Measurements from ENCODE around the gene CCNL2. TPM values are rescaled to one million over a fixed set of nuclear protein-coding genes. Genes with fewer than 3 reads are reported as not detected.
A peak's percentile ranks its signal among the peaks of the same experiment; 100 is the strongest.

The CCNL2 gene
- total and polyA plus RNA-seq, 2 of the 13 experiments (the other 11 are each of a cell fraction or from before 2014, with no cell fraction given), result 105 to 340 TPM

DNA sequence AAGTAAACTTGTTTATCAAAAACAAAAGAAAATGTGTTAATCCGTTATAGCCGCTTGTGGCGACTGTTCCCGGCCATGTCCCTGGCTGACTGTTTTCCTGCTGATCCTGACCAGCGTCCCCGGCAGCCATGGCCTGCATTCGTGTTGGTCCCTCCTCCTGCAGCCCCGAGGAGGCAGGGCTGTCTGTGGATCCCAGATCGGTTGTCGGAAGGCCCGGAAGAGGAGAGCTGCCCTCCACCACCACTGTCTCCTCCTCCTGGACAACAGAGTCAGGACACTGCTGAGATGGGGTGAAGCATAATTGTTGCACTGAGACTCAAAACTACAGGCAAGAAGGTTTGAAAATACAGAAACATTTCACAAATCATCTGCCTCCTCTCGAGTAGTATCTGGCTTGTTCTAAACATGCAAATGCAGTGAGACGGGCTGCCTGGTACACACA lies 37.1 kb downstream of the CCNL2 start (continued):
- TF ChIP-seq ZNF513 (CRISPR knock-in tag; conservative IDR thresholded peaks at IDR 0.05), result no peak
- no peak for TF ChIP-seq ZNF747 (CRISPR knock-in tag; IDR thresholded peaks at IDR 0.05; ENCODE audit: borderline replicate concordance)
- TF ChIP-seq SALL1 (CRISPR knock-in tag; IDR thresholded peaks at IDR 0.05), result no peak; the same call in 1 of the 2 replicates
- TF ChIP-seq ZNF329 (CRISPR knock-in tag; IDR thresholded peaks at IDR 0.05; ENCODE audit: low read depth), result no peak
- no peak for TF ChIP-seq ZNF383 (CRISPR knock-in tag; IDR thresholded peaks at IDR 0.05; ENCODE audit: borderline replicate concordance)
- TF ChIP-seq ZNF501 (CRISPR knock-in tag; IDR thresholded peaks at IDR 0.05), result no peak
- TF ChIP-seq, protein P1, sequence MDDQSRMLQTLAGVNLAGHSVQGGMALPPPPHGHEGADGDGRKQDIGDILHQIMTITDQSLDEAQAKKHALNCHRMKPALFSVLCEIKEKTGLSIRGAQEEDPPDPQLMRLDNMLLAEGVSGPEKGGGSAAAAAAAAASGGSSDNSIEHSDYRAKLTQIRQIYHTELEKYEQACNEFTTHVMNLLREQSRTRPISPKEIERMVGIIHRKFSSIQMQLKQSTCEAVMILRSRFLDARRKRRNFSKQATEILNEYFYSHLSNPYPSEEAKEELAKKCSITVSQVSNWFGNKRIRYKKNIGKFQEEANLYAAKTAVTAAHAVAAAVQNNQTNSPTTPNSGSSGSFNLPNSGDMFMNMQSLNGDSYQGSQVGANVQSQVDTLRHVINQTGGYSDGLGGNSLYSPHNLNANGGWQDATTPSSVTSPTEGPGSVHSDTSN (CRISPR knock-in tag; IDR thresholded peaks at IDR 0.05; ENCODE audit: borderline replicate concordance), result no peak
- no peak for TF ChIP-seq PRPF4 (IDR thresholded peaks at IDR 0.05; ENCODE audit: low read depth, low read length, poor library complexity, severe bottlenecking)
- peak; percentile 23 for TF ChIP-seq ZNF781 (CRISPR knock-in tag; IDR thresholded peaks at IDR 0.05; ENCODE audit: borderline replicate concordance, not compliant biosample characterization)
- TF ChIP-seq GABPB1 (CRISPR knock-in tag; IDR thresholded peaks at IDR 0.05), result peak; percentile 51
- no peak for TF ChIP-seq ZFP1 (CRISPR knock-in tag; IDR thresholded peaks at IDR 0.05)
- TF ChIP-seq, protein P2, sequence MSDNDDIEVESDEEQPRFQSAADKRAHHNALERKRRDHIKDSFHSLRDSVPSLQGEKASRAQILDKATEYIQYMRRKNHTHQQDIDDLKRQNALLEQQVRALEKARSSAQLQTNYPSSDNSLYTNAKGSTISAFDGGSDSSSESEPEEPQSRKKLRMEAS (IDR thresholded peaks at IDR 0.05), result no peak
- TF ChIP-seq KLF11 (CRISPR knock-in tag; IDR thresholded peaks at IDR 0.05), result no peak
- TF ChIP-seq, protein P3, sequence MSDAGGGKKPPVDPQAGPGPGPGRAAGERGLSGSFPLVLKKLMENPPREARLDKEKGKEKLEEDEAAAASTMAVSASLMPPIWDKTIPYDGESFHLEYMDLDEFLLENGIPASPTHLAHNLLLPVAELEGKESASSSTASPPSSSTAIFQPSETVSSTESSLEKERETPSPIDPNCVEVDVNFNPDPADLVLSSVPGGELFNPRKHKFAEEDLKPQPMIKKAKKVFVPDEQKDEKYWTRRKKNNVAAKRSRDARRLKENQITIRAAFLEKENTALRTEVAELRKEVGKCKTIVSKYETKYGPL (CRISPR knock-in tag; IDR thresholded peaks at IDR 0.05), result no peak
- no peak for TF ChIP-seq IKZF5 (CRISPR knock-in tag; IDR thresholded peaks at IDR 0.05)
- no peak for TF ChIP-seq ZNF605 (CRISPR knock-in tag; IDR thresholded peaks at IDR 0.05)
- TF ChIP-seq ZMYM4 (CRISPR knock-in tag; IDR thresholded peaks at IDR 0.05), result no peak
- TF ChIP-seq SOX13 (IDR thresholded peaks at IDR 0.05), result no peak
- peak in 1 of 2 experiments; percentile 26; a peak in 1 of 4 replicates for TF ChIP-seq SOX13 (CRISPR knock-in tag; conservative IDR thresholded peaks at IDR 0.05 in 1 of 2, IDR thresholded peaks at IDR 0.05 in 1 of 2)
- TF ChIP-seq FOXC1 (CRISPR knock-in tag; IDR thresholded peaks at IDR 0.05; ENCODE audit: borderline replicate concordance), result no peak
- TF ChIP-seq ZNF362 (CRISPR knock-in tag; IDR thresholded peaks at IDR 0.05; ENCODE audit: borderline replicate concordance), result 0 out of 2 replicates have a peak, but pooled peaks have one; percentile 68
- TF ChIP-seq RXRB (CRISPR knock-in tag; IDR thresholded peaks at IDR 0.05; ENCODE audit: borderline replicate concordance), result no peak
- no peak for TF ChIP-seq MAFG (CRISPR knock-in tag; IDR thresholded peaks at IDR 0.05)
- TF ChIP-seq, protein P4, sequence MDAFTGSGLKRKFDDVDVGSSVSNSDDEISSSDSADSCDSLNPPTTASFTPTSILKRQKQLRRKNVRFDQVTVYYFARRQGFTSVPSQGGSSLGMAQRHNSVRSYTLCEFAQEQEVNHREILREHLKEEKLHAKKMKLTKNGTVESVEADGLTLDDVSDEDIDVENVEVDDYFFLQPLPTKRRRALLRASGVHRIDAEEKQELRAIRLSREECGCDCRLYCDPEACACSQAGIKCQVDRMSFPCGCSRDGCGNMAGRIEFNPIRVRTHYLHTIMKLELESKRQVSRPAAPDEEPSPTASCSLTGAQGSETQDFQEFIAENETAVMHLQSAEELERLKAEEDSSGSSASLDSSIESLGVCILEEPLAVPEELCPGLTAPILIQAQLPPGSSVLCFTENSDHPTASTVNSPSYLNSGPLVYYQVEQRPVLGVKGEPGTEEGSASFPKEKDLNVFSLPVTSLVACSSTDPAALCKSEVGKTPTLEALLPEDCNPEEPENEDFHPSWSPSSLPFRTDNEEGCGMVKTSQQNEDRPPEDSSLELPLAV (CRISPR knock-in tag; conservative IDR thresholded peaks at IDR 0.05; ENCODE audit: low read depth), result no peak
